ENCODE data around the gene DLG1.

DLG1 gene

GRCh38 chr3:197297476-197298340 lies 704 bp downstream of the DLG1 start:
- peak overlapping the region; percentile 93 for H3K4me3 ChIP-seq (ENCODE audit: low read depth, low read length)
- H3K4me1 ChIP-seq (ENCODE audit: control insufficient read depth, insufficient read depth, low read length), result peaks cover 9% of the 10 kb centered on the region
- H3K9ac ChIP-seq (ENCODE audit: low read depth, low read length), result peak overlapping the region; percentile 83
- no peaks in the 10 kb centered on the region for H3K9me3 ChIP-seq (ENCODE audit: control insufficient read depth, insufficient read depth, low read length)
- H3K27me3 ChIP-seq (ENCODE audit: control insufficient read depth, insufficient read depth, low read length), result peaks cover 4% of the 10 kb centered on the region
- H3K36me3 ChIP-seq (ENCODE audit: control insufficient read depth, insufficient read depth, low read length), result peaks cover 6% of the 10 kb centered on the region

GRCh38 chr3:197297002-197297401 lies 1.4 kb downstream of the DLG1 start:
- peaks cover 9% of the 10 kb centered on the region for H3K4me1 ChIP-seq (ENCODE audit: control insufficient read depth, insufficient read depth, low read length)
- peaks cover 6% of the 10 kb centered on the region for H3K36me3 ChIP-seq (ENCODE audit: control insufficient read depth, insufficient read depth, low read length)

DNA sequence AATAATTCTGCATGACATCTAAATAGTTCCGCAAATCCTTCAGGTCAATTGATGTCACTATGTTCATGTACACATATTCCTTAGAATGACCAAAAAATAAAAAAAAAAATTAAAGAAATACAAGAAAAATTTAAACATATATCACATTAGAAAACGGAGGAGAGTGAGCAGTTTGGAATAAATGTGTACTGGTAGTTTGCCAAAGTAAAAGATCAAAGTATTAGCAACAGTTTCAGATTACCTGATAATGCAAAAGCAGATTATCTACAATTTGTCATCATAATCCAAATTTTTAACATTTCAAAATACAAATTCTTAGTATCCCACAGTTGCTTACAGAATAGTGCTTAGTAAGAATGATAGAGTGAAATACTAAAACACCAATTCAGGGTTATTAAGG lies 1.9 kb downstream of the DLG1 start:
- Histone ChIP-seq H3K9me3 (ENCODE audit: control insufficient read depth, insufficient read depth, low read length) (no peaks in the 10 kb centered on the region), H3K36me3 (ENCODE audit: control insufficient read depth, insufficient read depth, low read length) (peaks cover 6% of the 10 kb centered on the region), H3K9ac (ENCODE audit: low read depth, low read length) (no peak overlapping the region), H3K27me3 (ENCODE audit: control insufficient read depth, insufficient read depth, low read length) (peaks cover 4% of the 10 kb centered on the region), H3K4me3 (ENCODE audit: low read depth, low read length) (peak overlapping the region; percentile 89), H3K4me1 (ENCODE audit: control insufficient read depth, insufficient read depth, low read length) (peaks cover 9% of the 10 kb centered on the region)

More at GRCh38 chr3:197297002-197297401, 1.4 kb downstream of the DLG1 start:
- Histone ChIP-seq H3K9me3 (ENCODE audit: control insufficient read depth, insufficient read depth, low read length) (no peaks in the 10 kb centered on the region), H3K4me3 (ENCODE audit: low read depth, low read length) (peak overlapping the region; percentile 89), H3K27me3 (ENCODE audit: control insufficient read depth, insufficient read depth, low read length) (peaks cover 4% of the 10 kb centered on the region), H3K9ac (ENCODE audit: low read depth, low read length) (peak overlapping the region; percentile 83)

DNA sequence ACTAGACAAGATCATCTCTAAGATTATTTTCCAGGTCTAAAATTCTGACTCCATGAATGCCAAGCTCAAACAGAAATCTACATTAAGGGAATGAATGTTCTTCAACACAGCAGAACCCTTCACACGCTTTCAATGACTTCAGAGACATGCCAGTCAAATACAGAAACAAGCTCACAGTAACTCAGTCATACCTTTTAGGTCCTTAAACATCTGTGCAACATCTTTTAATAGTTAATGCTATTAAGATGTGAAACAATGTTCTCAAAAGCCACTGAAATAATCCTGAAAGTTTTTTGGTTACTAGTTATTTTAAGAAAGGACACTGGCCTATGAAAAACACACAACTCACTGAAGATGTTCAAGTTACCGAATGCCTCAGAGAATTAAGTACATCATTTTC lies 2.5 kb downstream of the DLG1 start:
- Histone ChIP-seq H3K9ac (ENCODE audit: low read depth, low read length) (no peak overlapping the region), H3K4me3 (ENCODE audit: low read depth, low read length) (no peak overlapping the region), H3K27me3 (ENCODE audit: control insufficient read depth, insufficient read depth, low read length) (peaks cover 4% of the 10 kb centered on the region), H3K36me3 (ENCODE audit: control insufficient read depth, insufficient read depth, low read length) (peaks cover 6% of the 10 kb centered on the region), H3K4me1 (ENCODE audit: control insufficient read depth, insufficient read depth, low read length) (peaks cover 9% of the 10 kb centered on the region), H3K9me3 (ENCODE audit: control insufficient read depth, insufficient read depth, low read length) (no peaks in the 10 kb centered on the region)

DNA sequence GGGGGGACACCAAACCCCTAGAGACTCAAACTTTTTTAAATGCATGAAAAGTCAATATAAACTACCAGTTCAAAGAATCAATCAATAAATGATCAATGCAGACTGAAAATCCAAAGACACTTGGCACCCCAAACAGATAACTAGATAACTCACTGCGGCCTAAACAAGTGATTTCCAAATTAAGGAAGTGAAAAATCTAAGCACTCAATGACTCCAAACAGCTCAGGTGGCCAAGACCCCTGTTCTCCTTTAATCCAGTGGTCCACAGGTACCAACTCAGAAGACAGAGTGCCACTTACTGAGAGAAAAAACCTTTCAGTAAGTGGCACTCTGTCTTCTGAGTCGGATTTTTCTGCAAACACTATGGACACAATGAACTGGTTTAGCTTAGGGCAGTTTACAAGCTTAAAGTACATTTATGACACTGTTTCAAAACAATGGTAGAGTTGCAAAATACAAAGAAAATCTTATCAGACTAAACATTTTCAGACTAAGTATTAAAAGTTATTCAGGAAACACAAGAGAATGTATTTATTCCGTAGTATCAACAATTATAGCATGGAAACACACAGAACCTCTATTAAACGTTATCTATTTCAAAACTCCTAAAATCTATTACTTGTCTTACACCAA lies 4.7 kb downstream of the DLG1 start:
- no peaks in the 10 kb centered on the region for H3K27me3 ChIP-seq (ENCODE audit: control insufficient read depth, insufficient read depth, low read length)
- no peaks in the 10 kb centered on the region for H3K4me1 ChIP-seq (ENCODE audit: control insufficient read depth, insufficient read depth, low read length)
- no peak overlapping the region for H3K4me3 ChIP-seq (ENCODE audit: low read depth, low read length)
- H3K36me3 ChIP-seq (ENCODE audit: control insufficient read depth, insufficient read depth, low read length), result peaks cover 6% of the 10 kb centered on the region
- H3K9ac ChIP-seq (ENCODE audit: low read depth, low read length), result no peak overlapping the region
- no peaks in the 10 kb centered on the region for H3K9me3 ChIP-seq (ENCODE audit: control insufficient read depth, insufficient read depth, low read length)

GRCh38 chr3:197292648-197293047 lies 5.8 kb downstream of the DLG1 start:
- Histone ChIP-seq H3K9ac (ENCODE audit: low read depth, low read length) (no peak overlapping the region), H3K4me3 (ENCODE audit: low read depth, low read length) (no peak overlapping the region), H3K27me3 (ENCODE audit: control insufficient read depth, insufficient read depth, low read length) (no peaks in the 10 kb centered on the region), H3K4me1 (ENCODE audit: control insufficient read depth, insufficient read depth, low read length) (no peaks in the 10 kb centered on the region), H3K36me3 (ENCODE audit: control insufficient read depth, insufficient read depth, low read length) (peaks cover 4% of the 10 kb centered on the region), H3K9me3 (ENCODE audit: control insufficient read depth, insufficient read depth, low read length) (no peaks in the 10 kb centered on the region)

- H3K27me3 ChIP-seq (ENCODE audit: control insufficient read depth, insufficient read depth, low read length), result no peaks in the 10 kb centered on the region
- H3K36me3 ChIP-seq (ENCODE audit: control insufficient read depth, insufficient read depth, low read length), result peaks cover 4% of the 10 kb centered on the region
- H3K4me3 ChIP-seq (ENCODE audit: low read depth, low read length), result no peak overlapping the region
- no peaks in the 10 kb centered on the region for H3K9me3 ChIP-seq (ENCODE audit: control insufficient read depth, insufficient read depth, low read length)
- H3K4me1 ChIP-seq (ENCODE audit: control insufficient read depth, insufficient read depth, low read length), result no peaks in the 10 kb centered on the region
- H3K9ac ChIP-seq (ENCODE audit: low read depth, low read length), result no peak overlapping the region
Observed at GRCh38 chr3:197292083-197292646, 6.2 kb downstream of the DLG1 start.

DNA sequence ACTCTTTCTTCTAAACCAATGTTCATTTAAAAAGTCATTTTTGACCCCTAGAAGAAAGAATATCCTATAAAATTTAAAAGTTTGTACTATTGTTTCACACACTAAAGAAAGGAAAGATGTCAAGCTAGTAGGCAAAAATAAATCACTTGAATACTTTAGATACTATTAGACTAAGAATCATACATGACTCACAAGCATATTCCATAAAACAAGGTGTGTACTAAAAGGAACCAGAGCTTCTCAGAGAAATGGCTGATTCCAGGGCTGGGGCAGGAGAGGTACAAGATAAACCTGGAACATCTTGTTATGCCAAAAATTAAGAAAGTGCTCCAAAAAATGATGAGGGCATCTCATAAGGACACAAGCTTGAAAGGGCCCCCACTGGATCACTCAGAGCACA lies 8.7 kb downstream of the DLG1 start:
- Histone ChIP-seq H3K4me3 (ENCODE audit: low read depth, low read length) (no peak overlapping the region), H3K36me3 (ENCODE audit: control insufficient read depth, insufficient read depth, low read length) (peaks cover 3% of the 10 kb centered on the region), H3K9ac (ENCODE audit: low read depth, low read length) (no peak overlapping the region), H3K4me1 (ENCODE audit: control insufficient read depth, insufficient read depth, low read length) (no peaks in the 10 kb centered on the region), H3K27me3 (ENCODE audit: control insufficient read depth, insufficient read depth, low read length) (no peaks in the 10 kb centered on the region), H3K9me3 (ENCODE audit: control insufficient read depth, insufficient read depth, low read length) (peaks cover 3% of the 10 kb centered on the region)

- peaks cover 7% of the 10 kb centered on the region for H3K36me3 ChIP-seq (ENCODE audit: control insufficient read depth, insufficient read depth, low read length)
- H3K27me3 ChIP-seq (ENCODE audit: control insufficient read depth, insufficient read depth, low read length), result no peaks in the 10 kb centered on the region
- H3K4me3 ChIP-seq (ENCODE audit: low read depth, low read length), result no peak overlapping the region
Observed at GRCh38 chr3:197286678-197287077, 11.7 kb downstream of the DLG1 start.

GRCh38 chr3:197285557-197285956 lies 12.9 kb downstream of the DLG1 start:
- Histone ChIP-seq H3K27me3 (ENCODE audit: control insufficient read depth, insufficient read depth, low read length) (no peaks in the 10 kb centered on the region), H3K4me3 (ENCODE audit: low read depth, low read length) (no peak overlapping the region), H3K9ac (ENCODE audit: low read depth, low read length) (no peak overlapping the region), H3K36me3 (ENCODE audit: control insufficient read depth, insufficient read depth, low read length) (peaks cover 10% of the 10 kb centered on the region), H3K9me3 (ENCODE audit: control insufficient read depth, insufficient read depth, low read length) (peaks cover 3% of the 10 kb centered on the region), H3K4me1 (ENCODE audit: control insufficient read depth, insufficient read depth, low read length) (no peaks in the 10 kb centered on the region)

More at GRCh38 chr3:197286678-197287077, 11.7 kb downstream of the DLG1 start:
- no peaks in the 10 kb centered on the region for H3K4me1 ChIP-seq (ENCODE audit: control insufficient read depth, insufficient read depth, low read length)
- peaks cover 3% of the 10 kb centered on the region for H3K9me3 ChIP-seq (ENCODE audit: control insufficient read depth, insufficient read depth, low read length)
- no peak overlapping the region for H3K9ac ChIP-seq (ENCODE audit: low read depth, low read length)

GRCh38 chr3:197283045-197283444 lies 15.4 kb downstream of the DLG1 start:
- no peak overlapping the region for H3K4me3 ChIP-seq (ENCODE audit: low read depth, low read length)
- no peak overlapping the region for H3K9ac ChIP-seq (ENCODE audit: low read depth, low read length)
- no peaks in the 10 kb centered on the region for H3K27me3 ChIP-seq (ENCODE audit: control insufficient read depth, insufficient read depth, low read length)
- H3K9me3 ChIP-seq (ENCODE audit: control insufficient read depth, insufficient read depth, low read length), result peaks cover 3% of the 10 kb centered on the region
- peaks cover 10% of the 10 kb centered on the region for H3K36me3 ChIP-seq (ENCODE audit: control insufficient read depth, insufficient read depth, low read length)
- H3K4me1 ChIP-seq (ENCODE audit: control insufficient read depth, insufficient read depth, low read length), result no peaks in the 10 kb centered on the region
